ENCODE measurements around the gene STAG2.

GRCh38 chrX:124005228-124005627, 43.7 kb downstream of the STAG2 start:
- TF ChIP-seq CTCF (conservative IDR thresholded peaks at IDR 0.05 in 1 of 2, IDR thresholded peaks at IDR 0.05 in 1 of 2; ENCODE audit: extremely low read depth in 1 of 2, insufficient read depth in 1 of 2, low read depth in 1 of 2, low read length in 2 of 2) (no peak), EZH2 (IDR thresholded peaks at IDR 0.05; ENCODE audit: borderline replicate concordance, low read length) (no peak)

All from mammary epithelial cell (primary cell).